Measurements from ENCODE around the gene CPNE1.

DNA sequence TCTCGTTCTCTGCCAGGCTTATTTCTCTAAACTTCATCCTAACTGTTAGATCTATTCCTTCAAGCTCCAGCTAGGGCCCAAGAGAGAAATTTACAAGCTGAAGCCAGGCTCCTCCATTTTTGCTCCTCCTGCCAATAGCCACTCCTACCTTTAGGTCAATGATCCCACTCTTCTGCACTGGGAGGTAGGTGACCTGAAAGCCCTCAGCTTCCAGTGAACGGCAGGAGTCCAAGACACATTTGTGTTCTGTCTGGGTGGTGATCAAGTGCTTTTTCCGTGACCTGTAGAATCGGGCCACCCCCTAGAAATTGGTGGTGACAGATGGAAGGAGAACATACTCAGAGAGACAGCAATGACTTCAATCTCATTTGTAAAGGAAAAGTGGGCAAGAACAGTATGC, 25.6 kb upstream of the CPNE1 start:
- TF ChIP-seq, protein P1, sequence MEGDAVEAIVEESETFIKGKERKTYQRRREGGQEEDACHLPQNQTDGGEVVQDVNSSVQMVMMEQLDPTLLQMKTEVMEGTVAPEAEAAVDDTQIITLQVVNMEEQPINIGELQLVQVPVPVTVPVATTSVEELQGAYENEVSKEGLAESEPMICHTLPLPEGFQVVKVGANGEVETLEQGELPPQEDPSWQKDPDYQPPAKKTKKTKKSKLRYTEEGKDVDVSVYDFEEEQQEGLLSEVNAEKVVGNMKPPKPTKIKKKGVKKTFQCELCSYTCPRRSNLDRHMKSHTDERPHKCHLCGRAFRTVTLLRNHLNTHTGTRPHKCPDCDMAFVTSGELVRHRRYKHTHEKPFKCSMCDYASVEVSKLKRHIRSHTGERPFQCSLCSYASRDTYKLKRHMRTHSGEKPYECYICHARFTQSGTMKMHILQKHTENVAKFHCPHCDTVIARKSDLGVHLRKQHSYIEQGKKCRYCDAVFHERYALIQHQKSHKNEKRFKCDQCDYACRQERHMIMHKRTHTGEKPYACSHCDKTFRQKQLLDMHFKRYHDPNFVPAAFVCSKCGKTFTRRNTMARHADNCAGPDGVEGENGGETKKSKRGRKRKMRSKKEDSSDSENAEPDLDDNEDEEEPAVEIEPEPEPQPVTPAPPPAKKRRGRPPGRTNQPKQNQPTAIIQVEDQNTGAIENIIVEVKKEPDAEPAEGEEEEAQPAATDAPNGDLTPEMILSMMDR (conservative IDR thresholded peaks at IDR 0.05 in 1 of 2, IDR thresholded peaks at IDR 0.05 in 1 of 2; ENCODE audit: low read depth in 1 of 2, low read length in 2 of 2) = no peak
- TF ChIP-seq EZH2 (IDR thresholded peaks at IDR 0.05; ENCODE audit: low read length, missing control alignments) = no peak

All from fibroblast of lung (primary cell).